HEK293 (cell line): Measurements from ENCODE around the gene TMED9.

Experiments used
- SALL2 ChIP-seq: fragments of 450-650 bp; formaldehyde crosslinking; IDR thresholded peaks from 2 replicates; pipeline ENCODE4 v1.5.0; 2017; ENCODE audit warnings: missing biosample characterization, mild to moderate bottlenecking, missing genetic modification characterization, borderline replicate concordance
- ZFP37 ChIP-seq: fragments of 450-650 bp; formaldehyde crosslinking; IDR thresholded peaks from 2 replicates; pipeline ENCODE4 v1.5.1; 2016; ENCODE audit warnings: missing biosample characterization, missing genetic modification characterization
- ZNF76 ChIP-seq: fragments of 450-650 bp; formaldehyde crosslinking; IDR thresholded peaks from 2 replicates; pipeline ENCODE4; 2016; ENCODE audit warnings: low read depth, missing biosample characterization, missing genetic modification characterization, borderline replicate concordance
- ZNF777 ChIP-seq: fragments of 450-650 bp; formaldehyde crosslinking; IDR thresholded peaks from 2 replicates; pipeline ENCODE4 v1.5.1; 2017; ENCODE audit warnings: missing biosample characterization, missing genetic modification characterization, borderline replicate concordance
- ZSCAN30 ChIP-seq: fragments of 450-650 bp; IDR thresholded peaks from 2 replicates; pipeline ENCODE4 v1.5.1; 2018; ENCODE audit warnings: missing biosample characterization, mild to moderate bottlenecking, missing genetic modification characterization, moderate library complexity
- TF ChIP-seq, protein P1 (sequence below): fragments of 450-650 bp; formaldehyde crosslinking; IDR thresholded peaks from 2 replicates; pipeline ENCODE4 v1.5.1; 2016; ENCODE audit warnings: missing biosample characterization, missing genetic modification characterization

GRCh38 chr5:177557041-177557647 is 34.9 kb upstream of the TMED9 start:
- TF ChIP-seq, protein P1, sequence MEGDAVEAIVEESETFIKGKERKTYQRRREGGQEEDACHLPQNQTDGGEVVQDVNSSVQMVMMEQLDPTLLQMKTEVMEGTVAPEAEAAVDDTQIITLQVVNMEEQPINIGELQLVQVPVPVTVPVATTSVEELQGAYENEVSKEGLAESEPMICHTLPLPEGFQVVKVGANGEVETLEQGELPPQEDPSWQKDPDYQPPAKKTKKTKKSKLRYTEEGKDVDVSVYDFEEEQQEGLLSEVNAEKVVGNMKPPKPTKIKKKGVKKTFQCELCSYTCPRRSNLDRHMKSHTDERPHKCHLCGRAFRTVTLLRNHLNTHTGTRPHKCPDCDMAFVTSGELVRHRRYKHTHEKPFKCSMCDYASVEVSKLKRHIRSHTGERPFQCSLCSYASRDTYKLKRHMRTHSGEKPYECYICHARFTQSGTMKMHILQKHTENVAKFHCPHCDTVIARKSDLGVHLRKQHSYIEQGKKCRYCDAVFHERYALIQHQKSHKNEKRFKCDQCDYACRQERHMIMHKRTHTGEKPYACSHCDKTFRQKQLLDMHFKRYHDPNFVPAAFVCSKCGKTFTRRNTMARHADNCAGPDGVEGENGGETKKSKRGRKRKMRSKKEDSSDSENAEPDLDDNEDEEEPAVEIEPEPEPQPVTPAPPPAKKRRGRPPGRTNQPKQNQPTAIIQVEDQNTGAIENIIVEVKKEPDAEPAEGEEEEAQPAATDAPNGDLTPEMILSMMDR (tag by site-specific recombination): no peak
- TF ChIP-seq ZNF777 (tag by site-specific recombination): no peak
- no peak for TF ChIP-seq SALL2
- TF ChIP-seq ZFP37: no peak
- TF ChIP-seq ZSCAN30 (tag by site-specific recombination): no peak; the same call in 1 of the 2 replicates
- no peak for TF ChIP-seq ZNF76 (tag by site-specific recombination)
